C4-2B (cell line): ENCODE results near the gene SPATS2L.

Experiments
- H3K27ac ChIP-seq: fragments of 450-650 bp; 2 replicates; pipeline ENCODE4 v1.5.1; 2017
- ZFX ChIP-seq: fragments of 450-650 bp; IDR thresholded peaks from 2 replicates; pipeline ENCODE4 v1.6.1; 2017
- TF ChIP-seq, protein P1 (sequence below): fragments of 450-650 bp; conservative IDR thresholded peaks from 2 replicates; pipeline ENCODE4 v1.5.1; 2017; ENCODE audit warnings: mild to moderate bottlenecking

The SPATS2L gene

DNA sequence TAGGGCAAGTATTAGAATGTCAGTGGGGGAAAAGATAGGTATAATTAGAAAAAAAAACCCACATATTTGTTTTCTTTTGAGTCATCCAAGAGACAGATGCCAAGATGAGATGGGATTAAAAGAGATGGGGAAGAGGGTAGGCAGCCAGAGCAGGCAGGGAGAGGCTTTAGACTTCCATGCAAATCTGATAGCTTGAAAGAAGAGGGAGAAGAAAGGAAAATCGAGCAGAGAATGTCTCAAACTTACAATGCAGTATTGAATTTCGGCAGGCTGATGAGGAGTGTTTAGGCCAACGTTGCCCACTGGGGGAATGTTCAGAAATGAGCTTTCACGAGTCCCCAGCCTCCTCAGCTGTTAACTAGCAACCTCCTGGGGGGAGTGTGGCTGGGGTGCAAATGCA lies 91.3 kb downstream of the SPATS2L start:
- no peak overlapping the region for H3K27ac ChIP-seq
- TF ChIP-seq ZFX: no peak
- TF ChIP-seq, protein P1, sequence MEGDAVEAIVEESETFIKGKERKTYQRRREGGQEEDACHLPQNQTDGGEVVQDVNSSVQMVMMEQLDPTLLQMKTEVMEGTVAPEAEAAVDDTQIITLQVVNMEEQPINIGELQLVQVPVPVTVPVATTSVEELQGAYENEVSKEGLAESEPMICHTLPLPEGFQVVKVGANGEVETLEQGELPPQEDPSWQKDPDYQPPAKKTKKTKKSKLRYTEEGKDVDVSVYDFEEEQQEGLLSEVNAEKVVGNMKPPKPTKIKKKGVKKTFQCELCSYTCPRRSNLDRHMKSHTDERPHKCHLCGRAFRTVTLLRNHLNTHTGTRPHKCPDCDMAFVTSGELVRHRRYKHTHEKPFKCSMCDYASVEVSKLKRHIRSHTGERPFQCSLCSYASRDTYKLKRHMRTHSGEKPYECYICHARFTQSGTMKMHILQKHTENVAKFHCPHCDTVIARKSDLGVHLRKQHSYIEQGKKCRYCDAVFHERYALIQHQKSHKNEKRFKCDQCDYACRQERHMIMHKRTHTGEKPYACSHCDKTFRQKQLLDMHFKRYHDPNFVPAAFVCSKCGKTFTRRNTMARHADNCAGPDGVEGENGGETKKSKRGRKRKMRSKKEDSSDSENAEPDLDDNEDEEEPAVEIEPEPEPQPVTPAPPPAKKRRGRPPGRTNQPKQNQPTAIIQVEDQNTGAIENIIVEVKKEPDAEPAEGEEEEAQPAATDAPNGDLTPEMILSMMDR: no peak

GRCh38 chr2:200399046-200399445 lies 92.6 kb downstream of the SPATS2L start:
- no peak overlapping the region for H3K27ac ChIP-seq
- no peak for TF ChIP-seq ZFX
- TF ChIP-seq, protein P1: no peak

GRCh38 chr2:200399636-200400035 lies 93.1 kb downstream of the SPATS2L start:
- no peak overlapping the region for H3K27ac ChIP-seq
- TF ChIP-seq, protein P1: no peak
- TF ChIP-seq ZFX: no peak

DNA sequence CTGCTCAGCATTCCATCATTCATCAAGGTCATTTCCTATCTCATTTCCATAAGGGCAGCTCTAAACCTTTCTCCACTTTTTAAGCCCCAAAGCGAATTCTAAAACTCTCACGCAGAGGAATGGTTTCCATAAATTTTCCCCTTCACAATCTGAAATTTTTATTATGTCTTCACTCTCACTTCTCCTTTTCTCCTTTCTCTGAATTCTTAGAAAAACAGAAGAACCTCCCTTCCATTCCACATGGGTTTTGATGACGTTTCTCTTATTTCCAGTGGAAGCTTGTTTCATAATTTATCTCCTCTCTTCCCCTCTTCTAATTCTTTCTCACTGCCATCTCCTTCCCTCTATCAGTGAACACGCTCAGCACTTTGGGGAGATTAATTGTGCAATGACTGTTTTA lies 97.3 kb downstream of the SPATS2L start:
- TF ChIP-seq, protein P1: no peak
- TF ChIP-seq ZFX: no peak
- H3K27ac ChIP-seq: no peak overlapping the region

DNA sequence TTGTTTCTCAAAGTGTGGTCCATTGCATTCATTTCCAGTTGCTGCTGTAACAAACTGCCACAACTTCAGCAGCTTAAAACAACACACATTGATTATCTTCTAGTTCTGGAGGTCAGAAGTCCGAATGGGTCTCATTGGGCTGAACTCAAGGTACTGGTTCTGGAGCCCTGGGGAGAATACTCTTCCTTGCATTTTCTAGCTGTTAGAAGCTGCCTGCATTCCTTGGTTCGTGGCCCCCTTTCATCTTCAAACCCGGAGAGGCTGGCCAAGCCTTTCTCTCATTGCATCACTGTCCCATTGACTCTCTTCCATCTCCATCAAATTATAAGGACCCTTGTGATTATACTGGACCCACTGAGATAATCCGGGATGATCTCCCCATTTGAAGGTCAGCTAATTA lies 98.1 kb downstream of the SPATS2L start:
- no peak overlapping the region for H3K27ac ChIP-seq
- TF ChIP-seq, protein P1: no peak
- no peak for TF ChIP-seq ZFX

DNA sequence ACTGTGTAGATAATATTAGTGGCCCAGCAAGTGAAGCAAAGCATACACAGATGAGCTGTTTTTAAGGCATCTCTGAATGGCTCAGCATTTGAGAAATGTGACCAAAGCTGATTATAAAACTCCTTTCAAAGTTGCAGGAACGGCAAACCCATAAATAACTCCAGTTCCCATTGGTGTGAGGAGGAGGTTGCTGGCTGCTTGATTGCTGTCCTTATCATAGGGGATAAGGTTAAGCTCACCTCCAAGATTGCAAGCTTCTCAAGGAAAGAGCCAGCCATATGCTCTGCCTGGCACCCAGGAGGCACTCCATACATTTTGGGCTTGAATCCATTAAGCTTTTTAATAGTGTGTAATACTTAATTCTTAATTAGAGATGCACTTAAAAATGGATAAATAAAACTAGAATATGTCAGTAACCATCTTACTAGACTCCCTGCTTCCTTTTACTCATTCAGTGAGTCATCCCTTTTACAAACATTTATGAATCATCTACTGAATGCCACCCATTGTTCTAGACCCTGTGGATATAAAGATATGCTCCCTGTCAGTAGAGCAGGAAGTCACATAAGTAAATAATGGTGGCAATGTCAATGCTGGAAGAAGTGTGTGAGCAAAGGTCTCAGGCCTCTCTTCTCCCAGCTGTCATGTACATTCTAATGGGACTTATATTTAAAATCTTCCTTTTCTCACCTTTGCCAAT lies 99.3 kb downstream of the SPATS2L start:
- no peak for TF ChIP-seq ZFX
- TF ChIP-seq, protein P1: no peak
- H3K27ac ChIP-seq: peak overlapping the region; percentile 44; the same call in 1 of the 2 replicates

GRCh38 chr2:200406379-200406778 lies 99.9 kb downstream of the SPATS2L start:
- H3K27ac ChIP-seq: no peak overlapping the region; the same call in 1 of the 2 replicates
- no peak for TF ChIP-seq ZFX
- TF ChIP-seq, protein P1: no peak
